Measurements from ENCODE around the gene ADGRG3.

GRCh38 chr16:57724531-57724930 lies 56.4 kb downstream of the ADGRG3 start:
- no peak for TF ChIP-seq EZH2 (IDR thresholded peaks at IDR 0.05; ENCODE audit: low read length)
- no peak for TF ChIP-seq CTCF (optimal IDR thresholded peaks at IDR 0.05 in 1 of 3, IDR thresholded peaks at IDR 0.05 in 1 of 3, conservative IDR thresholded peaks at IDR 0.05 in 1 of 3; ENCODE audit: extremely low read depth in 1 of 3, insufficient read depth in 2 of 3, low read length in 3 of 3)
